Spleen (tissue), 11 donors: ENCODE results near the gene TFAM. TPM values are rescaled to one million over a fixed set of nuclear protein-coding genes. Genes with fewer than 3 reads are reported as not detected.

Experiments
- DNase-seq: peaks from one replicate; pipeline ENCODE4 v3.0.0-alpha.2; 2020
- H3K27ac ChIP-seq, 8 donors: fragments of 200-600 bp; sonication (generic) in 7 of 8; 1 replicate in 4 of 8; 2 replicates in 4 of 8; pipeline versions ENCODE4 v1.5.0 to v1.8.0; 2016 to 2021; ENCODE audit warnings: inconsistent platforms in 4 of 8, mild to moderate bottlenecking in 4 of 8, moderate library complexity in 1 of 8
- H3K27me3 ChIP-seq, 7 donors: fragments of 200-600 bp; sonication (generic) in 6 of 7; replicated peaks in 1 of 7; 1 replicate in 4 of 7; 2 replicates in 3 of 7; pipeline versions ENCODE4 v1.5.0 to v1.8.0; 2016 to 2021; ENCODE audit warnings: inconsistent platforms in 3 of 7, mild to moderate bottlenecking in 1 of 7
- H3K36me3 ChIP-seq, 6 donors: fragments of 200-600 bp; sonication (generic) in 5 of 6; 1 replicate in 4 of 6; 2 replicates in 2 of 6; pipeline versions ENCODE4 v1.5.0 to v1.8.0; 2016 to 2021; ENCODE audit warnings: inconsistent platforms in 2 of 6
- H3K4me1 ChIP-seq, 6 donors: fragments of 200-600 bp; sonication (generic) in 5 of 6; 1 replicate in 3 of 6; 2 replicates in 3 of 6; pipeline versions ENCODE4 v1.5.0 to v1.8.0; 2016 to 2021; ENCODE audit warnings: inconsistent platforms in 3 of 6
- H3K4me3 ChIP-seq, 8 donors: fragments of 200-600 bp; sonication (generic) in 7 of 8; 1 replicate in 4 of 8; 2 replicates in 4 of 8; pipeline versions ENCODE4 v1.5.0 to v1.8.0; 2016 to 2021; ENCODE audit warnings: inconsistent platforms in 4 of 8, mild to moderate bottlenecking in 4 of 8, moderate library complexity in 2 of 8
- H3K9me3 ChIP-seq, 8 donors: fragments of 200-600 bp; sonication (generic) in 7 of 8; 1 replicate in 4 of 8; 2 replicates in 4 of 8; pipeline versions ENCODE4 v1.5.0 to v1.8.0; 2016 to 2021; ENCODE audit warnings: inconsistent platforms in 4 of 8
- POLR2A ChIP-seq, 3 donors: fragments of 450-650 bp; IDR thresholded peaks; one replicate each; pipeline ENCODE4 v1.5.1; 2017; ENCODE audit warnings: antibody characterized with exemption in 3 of 3, mild to moderate bottlenecking in 1 of 3
- POLR2AphosphoS5 ChIP-seq, 3 donors: sonication (generic); formaldehyde crosslinking; IDR thresholded peaks; one replicate each; pipeline ENCODE4 v1.5.1; 2017; ENCODE audit warnings: antibody characterized with exemption in 3 of 3
- WGBS, 5 donors: extraction: QIAGEN DNeasy Blood & Tissue Kit in 3 of 5; methylation state at CpG; one replicate each; pipeline versions ENCODE4 v1.1.5 to v1.1.7; 2013 to 2018; 5-methylcytosine and 5-hydroxymethylcytosine counted together
- intact Hi-C: fragments of 100-400 bp; cut with DNase I; formaldehyde crosslinking; loops from one replicate; pipeline ENCODE4 v1.15.0; 2023; ENCODE audit warnings: low total_unique reads
- polyA plus RNA-seq, 3 donors: library from polyadenylated mRNA; stranded (reverse); fragments of 200-250 nt; gene quantifications; one replicate each; pipeline ENCODE4 v1.2.1, GENCODE V29; 2013
- total RNA-seq, 7 donors: library from RNA; depleted of rRNA in 3 of 7; stranded (reverse); fragments of >200 nt in 3 of 7; fragmentation: NEBNext Ultra II Directional in 4 of 7; extraction: Animal tissue kit (Norgen Biotek cat#: 25700) in 4 of 7; gene quantifications; one replicate each; pipeline versions ENCODE4 v1.1.0 to v1.2.1, GENCODE V29; 2016 to 2021
- TF ChIP-seq, protein P1 (sequence below), 11 experiments: fragments of 200-600 bp in 7 of 11; fragments of 450-650 bp in 4 of 11; sonication (generic) in 4 of 11; IDR thresholded peaks in 8 of 11; conservative IDR thresholded peaks in 3 of 11; 1 replicate in 7 of 11; 2 replicates in 4 of 11; pipeline versions ENCODE4 v1.4.0 to v1.8.0; 2016 to 2021; ENCODE audit warnings: antibody characterized with exemption in 11 of 11, inconsistent platforms in 4 of 11, mild to moderate bottlenecking in 1 of 11
- donor health status: healthy with polysubstance abuse.
- donor health status: DM: no; HTN: no; CAD: no; lungs with moderate emphysema.
- donor health status: DM: no; HTN: no; CAD: no.
- donor health status: Bipolar disorder and iron deficiency.
- donor health status: healthy.
- donor health status: DM: no; HTN: no; CAD: no.
- donor health status: DM: yes; HTN: yes; CAD: no.

TFAM gene
- total and polyA plus RNA-seq, 10 donors = 7.6 to 39.2 (median 24.1) TPM

GRCh38 chr10:58358314-58358933 lies 26.8 kb upstream of the TFAM start:
- Histone ChIP-seq H3K4me3 (no peak overlapping the region), H3K27ac (peak overlapping the region in 1 of 8 donors; percentile 1), H3K36me3 (peaks cover 0 to 21% (median 3%) of the 10 kb centered on the region in 6 donors), H3K9me3 (no peaks in the 10 kb centered on the region), H3K4me1 (peaks cover 6 to 63% (median 21%) of the 10 kb centered on the region in 6 donors), H3K27me3 (no peaks in the 10 kb centered on the region)
- WGBS, 5 donors = 75 to 95% (median 92%) methylated on average over 4 of the region's 4 CpGs
- no peak for TF ChIP-seq POLR2A (IDR thresholded peaks at IDR 0.05)
- TF ChIP-seq, protein P1, sequence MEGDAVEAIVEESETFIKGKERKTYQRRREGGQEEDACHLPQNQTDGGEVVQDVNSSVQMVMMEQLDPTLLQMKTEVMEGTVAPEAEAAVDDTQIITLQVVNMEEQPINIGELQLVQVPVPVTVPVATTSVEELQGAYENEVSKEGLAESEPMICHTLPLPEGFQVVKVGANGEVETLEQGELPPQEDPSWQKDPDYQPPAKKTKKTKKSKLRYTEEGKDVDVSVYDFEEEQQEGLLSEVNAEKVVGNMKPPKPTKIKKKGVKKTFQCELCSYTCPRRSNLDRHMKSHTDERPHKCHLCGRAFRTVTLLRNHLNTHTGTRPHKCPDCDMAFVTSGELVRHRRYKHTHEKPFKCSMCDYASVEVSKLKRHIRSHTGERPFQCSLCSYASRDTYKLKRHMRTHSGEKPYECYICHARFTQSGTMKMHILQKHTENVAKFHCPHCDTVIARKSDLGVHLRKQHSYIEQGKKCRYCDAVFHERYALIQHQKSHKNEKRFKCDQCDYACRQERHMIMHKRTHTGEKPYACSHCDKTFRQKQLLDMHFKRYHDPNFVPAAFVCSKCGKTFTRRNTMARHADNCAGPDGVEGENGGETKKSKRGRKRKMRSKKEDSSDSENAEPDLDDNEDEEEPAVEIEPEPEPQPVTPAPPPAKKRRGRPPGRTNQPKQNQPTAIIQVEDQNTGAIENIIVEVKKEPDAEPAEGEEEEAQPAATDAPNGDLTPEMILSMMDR (IDR thresholded peaks at IDR 0.05 in 8 of 11, conservative IDR thresholded peaks at IDR 0.05 in 3 of 11) = no peak
- TF ChIP-seq POLR2AphosphoS5 (IDR thresholded peaks at IDR 0.05) = no peak
- DNase-seq = no peak
- intact Hi-C loops = no loop called here

DNA sequence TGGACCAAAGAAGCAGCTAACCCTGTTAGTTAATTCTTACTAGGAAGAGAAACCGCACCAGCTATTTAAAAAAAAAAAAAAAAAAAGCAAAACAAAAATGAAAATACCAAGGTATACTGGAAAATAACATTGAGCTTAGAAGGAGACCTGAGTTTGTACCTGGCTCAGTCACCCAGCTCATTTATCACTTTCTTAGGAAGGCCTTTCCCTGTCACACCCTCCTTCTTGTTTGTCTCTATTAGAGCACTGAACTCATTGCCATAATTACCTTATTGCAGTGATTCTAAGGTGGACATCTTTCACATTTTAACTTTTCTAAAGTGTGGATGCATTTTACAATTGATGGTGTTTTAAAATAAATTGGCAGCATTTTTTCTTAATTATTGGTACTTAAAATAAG lies 26.3 kb upstream of the TFAM start:
- WGBS, 5 donors = 84 to 100% (median 87%) methylated on average over 1 of the region's 1 CpG
- no peak for DNase-seq
- intact Hi-C loops = no loop called here
- TF ChIP-seq, protein P1 (IDR thresholded peaks at IDR 0.05 in 8 of 11, conservative IDR thresholded peaks at IDR 0.05 in 3 of 11) = no peak
- TF ChIP-seq POLR2A (IDR thresholded peaks at IDR 0.05) = no peak
- no peak for TF ChIP-seq POLR2AphosphoS5 (IDR thresholded peaks at IDR 0.05)
- no peak overlapping the region for H3K27ac ChIP-seq
- peaks cover 0 to 26% (median 3%) of the 10 kb centered on the region in 6 donors for H3K36me3 ChIP-seq
- no peaks in the 10 kb centered on the region for H3K9me3 ChIP-seq
- no peak overlapping the region for H3K4me3 ChIP-seq
- H3K4me1 ChIP-seq = peaks cover 6 to 62% (median 21%) of the 10 kb centered on the region in 6 donors
- H3K27me3 ChIP-seq = no peaks in the 10 kb centered on the region

- H3K27ac ChIP-seq = peak overlapping the region in 1 of 8 donors; percentile 50
- peaks cover 0 to 32% (median 3%) of the 10 kb centered on the region in 6 donors for H3K36me3 ChIP-seq
- peaks cover 6 to 62% (median 21%) of the 10 kb centered on the region in 6 donors for H3K4me1 ChIP-seq
- H3K4me3 ChIP-seq = no peak overlapping the region
- no peak for TF ChIP-seq POLR2AphosphoS5 (IDR thresholded peaks at IDR 0.05)
- TF ChIP-seq POLR2A (IDR thresholded peaks at IDR 0.05) = no peak
- TF ChIP-seq, protein P1 (IDR thresholded peaks at IDR 0.05 in 8 of 11, conservative IDR thresholded peaks at IDR 0.05 in 3 of 11) = no peak
- H3K27me3 ChIP-seq = no peaks in the 10 kb centered on the region
- no peaks in the 10 kb centered on the region for H3K9me3 ChIP-seq
- WGBS, 5 donors = 78 to 93% (median 90%) methylated on average over 3 of the region's 3 CpGs
- no peak for DNase-seq
- intact Hi-C loops = no loop called here
These were observed 25.7 kb upstream of the TFAM start for GRCh38 chr10:58359541-58359940.

GRCh38 chr10:58360412-58361004 lies 24.7 kb upstream of the TFAM start:
- H3K27me3 ChIP-seq = no peaks in the 10 kb centered on the region
- peaks cover 0 to 41% (median 7%) of the 10 kb centered on the region in 6 donors for H3K36me3 ChIP-seq
- H3K27ac ChIP-seq = peak overlapping the region in 3 of 8 donors; percentile 5 to 50 (median 45)
- no peak overlapping the region for H3K4me3 ChIP-seq
- no peak for TF ChIP-seq POLR2AphosphoS5 (IDR thresholded peaks at IDR 0.05)
- TF ChIP-seq, protein P1 (IDR thresholded peaks at IDR 0.05 in 8 of 11, conservative IDR thresholded peaks at IDR 0.05 in 3 of 11) = no peak
- TF ChIP-seq POLR2A (IDR thresholded peaks at IDR 0.05) = no peak
- no peak for DNase-seq
- intact Hi-C loops = no loop called here
- 77 to 87% (median 83%) methylated on average over 9 of the region's 9 CpGs for WGBS, 5 donors
- H3K4me1 ChIP-seq = peaks cover 6 to 55% (median 20%) of the 10 kb centered on the region in 6 donors
- H3K9me3 ChIP-seq = no peaks in the 10 kb centered on the region
